ENCODE data around the gene SHPK. TPM values are rescaled to one million over a fixed set of nuclear protein-coding genes. Genes with fewer than 3 reads are reported as not detected.
"Not testable (repeated sequence)": the region's sequence is repeated elsewhere in the genome, so short reads cannot be mapped to it uniquely, and the experiment has no call there.

The SHPK gene
- total RNA-seq, 1 experiment from 2014 or later: 8.4 TPM

DNA sequence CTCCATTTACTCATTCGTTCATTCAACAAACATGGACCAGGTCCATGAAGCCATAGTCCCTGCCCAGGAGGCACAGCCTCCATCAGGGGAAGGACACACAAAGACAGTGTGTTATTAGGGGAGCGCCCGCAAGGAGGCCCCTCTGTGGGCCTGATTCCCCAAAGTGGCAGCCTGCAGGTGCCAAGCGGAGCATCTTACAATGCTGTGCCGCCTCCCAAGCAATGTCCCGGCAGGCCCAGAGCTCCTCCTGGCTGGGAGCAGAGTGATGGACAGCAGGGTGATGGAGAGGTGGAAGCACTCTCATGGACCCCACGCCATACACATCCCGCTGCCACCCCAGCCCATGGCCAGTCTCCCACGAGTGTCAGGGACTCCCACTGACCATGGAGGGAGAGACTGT, 52.6 kb downstream of the SHPK start:
- no peaks in the 10 kb centered on the region; the same call in 1 of the 2 replicates for H3K36me3 ChIP-seq (ENCODE audit: control insufficient read depth, insufficient read depth, low read length)
- no peaks in the 10 kb centered on the region for H3K4me1 ChIP-seq (ENCODE audit: control insufficient read depth, insufficient read depth, low read length)
- in situ Hi-C loops (cut with HindIII; ENCODE audit: low pct_unique_long_range_greater_than_20kb, low sequenced_read_pairs): no loop called here
- BruUV-seq (replicated peaks): no TSS peak
- no peak overlapping the region for H3K27ac ChIP-seq (ENCODE audit: low read length)
- TF ChIP-seq TCF7L2 (IDR thresholded peaks at IDR 0.05; ENCODE audit: low read depth, low read length) (no peak), SIN3A (IDR thresholded peaks at IDR 0.05; ENCODE audit: borderline replicate concordance, insufficient read depth, low read depth, low read length) (no peak)
- ChIA-PET POLR2A (no interaction called here), CTCF (no interaction called here)
- DNase-seq (ENCODE audit: low read depth, low spot score): no peak
- H3K27me3 ChIP-seq (ENCODE audit: control insufficient read depth, insufficient read depth, low read length): no peaks in the 10 kb centered on the region
- ATAC-seq: no peak
- H3K9me3 ChIP-seq (ENCODE audit: control insufficient read depth, insufficient read depth, low read depth, low read length): no peaks in the 10 kb centered on the region
- H3K4me3 ChIP-seq (ENCODE audit: low read depth in 2 of 2, low read length in 2 of 2): no peak overlapping the region
- intact Hi-C loops (cut with micrococcal nuclease; ENCODE audit: unreplicated experiment): no loop called here

DNA sequence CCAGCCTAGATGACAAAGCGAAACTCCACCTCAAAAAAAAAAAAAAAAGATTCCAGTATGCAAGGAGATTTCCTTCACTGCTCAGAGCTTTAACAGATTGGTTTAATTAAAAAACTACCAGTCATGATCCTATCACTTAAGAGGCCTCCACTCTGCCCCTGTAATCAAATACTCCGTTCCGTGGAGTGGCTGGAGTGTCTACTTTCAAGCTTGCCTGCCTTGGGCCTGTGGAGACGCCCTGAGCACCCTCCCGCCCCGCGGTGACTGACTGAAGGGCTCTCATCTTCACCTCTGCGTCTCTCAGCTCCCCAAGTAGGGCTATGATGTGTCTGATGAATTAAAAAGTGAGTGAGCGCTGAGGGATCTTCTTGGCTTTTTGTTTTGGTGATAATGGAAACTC, 53.1 kb downstream of the SHPK start:
- Histone ChIP-seq H3K9me3 (ENCODE audit: control insufficient read depth, insufficient read depth, low read depth, low read length) (no peaks in the 10 kb centered on the region), H3K36me3 (ENCODE audit: control insufficient read depth, insufficient read depth, low read length) (no peaks in the 10 kb centered on the region; the same call in 1 of the 2 replicates), H3K4me1 (ENCODE audit: control insufficient read depth, insufficient read depth, low read length) (no peaks in the 10 kb centered on the region), H3K27me3 (ENCODE audit: control insufficient read depth, insufficient read depth, low read length) (no peaks in the 10 kb centered on the region), H3K27ac (ENCODE audit: low read length) (no peak overlapping the region), H3K4me3 (ENCODE audit: low read depth in 2 of 2, low read length in 2 of 2) (no peak overlapping the region)
- BruUV-seq (replicated peaks): no TSS peak
- DNase-seq (ENCODE audit: low read depth, low spot score) (no peak), ATAC-seq (no peak)
- ChIA-PET CTCF (no interaction called here), POLR2A (no interaction called here)
- in situ Hi-C loops (cut with HindIII; ENCODE audit: low pct_unique_long_range_greater_than_20kb, low sequenced_read_pairs): no loop called here
- TF ChIP-seq, protein P1, sequence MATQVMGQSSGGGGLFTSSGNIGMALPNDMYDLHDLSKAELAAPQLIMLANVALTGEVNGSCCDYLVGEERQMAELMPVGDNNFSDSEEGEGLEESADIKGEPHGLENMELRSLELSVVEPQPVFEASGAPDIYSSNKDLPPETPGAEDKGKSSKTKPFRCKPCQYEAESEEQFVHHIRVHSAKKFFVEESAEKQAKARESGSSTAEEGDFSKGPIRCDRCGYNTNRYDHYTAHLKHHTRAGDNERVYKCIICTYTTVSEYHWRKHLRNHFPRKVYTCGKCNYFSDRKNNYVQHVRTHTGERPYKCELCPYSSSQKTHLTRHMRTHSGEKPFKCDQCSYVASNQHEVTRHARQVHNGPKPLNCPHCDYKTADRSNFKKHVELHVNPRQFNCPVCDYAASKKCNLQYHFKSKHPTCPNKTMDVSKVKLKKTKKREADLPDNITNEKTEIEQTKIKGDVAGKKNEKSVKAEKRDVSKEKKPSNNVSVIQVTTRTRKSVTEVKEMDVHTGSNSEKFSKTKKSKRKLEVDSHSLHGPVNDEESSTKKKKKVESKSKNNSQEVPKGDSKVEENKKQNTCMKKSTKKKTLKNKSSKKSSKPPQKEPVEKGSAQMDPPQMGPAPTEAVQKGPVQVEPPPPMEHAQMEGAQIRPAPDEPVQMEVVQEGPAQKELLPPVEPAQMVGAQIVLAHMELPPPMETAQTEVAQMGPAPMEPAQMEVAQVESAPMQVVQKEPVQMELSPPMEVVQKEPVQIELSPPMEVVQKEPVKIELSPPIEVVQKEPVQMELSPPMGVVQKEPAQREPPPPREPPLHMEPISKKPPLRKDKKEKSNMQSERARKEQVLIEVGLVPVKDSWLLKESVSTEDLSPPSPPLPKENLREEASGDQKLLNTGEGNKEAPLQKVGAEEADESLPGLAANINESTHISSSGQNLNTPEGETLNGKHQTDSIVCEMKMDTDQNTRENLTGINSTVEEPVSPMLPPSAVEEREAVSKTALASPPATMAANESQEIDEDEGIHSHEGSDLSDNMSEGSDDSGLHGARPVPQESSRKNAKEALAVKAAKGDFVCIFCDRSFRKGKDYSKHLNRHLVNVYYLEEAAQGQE (IDR thresholded peaks at IDR 0.05; ENCODE audit: insufficient read depth in 1 of 2, low read depth in 2 of 2, low read length in 1 of 2): no peak
- intact Hi-C loops (cut with micrococcal nuclease; ENCODE audit: unreplicated experiment): no loop called here

DNA sequence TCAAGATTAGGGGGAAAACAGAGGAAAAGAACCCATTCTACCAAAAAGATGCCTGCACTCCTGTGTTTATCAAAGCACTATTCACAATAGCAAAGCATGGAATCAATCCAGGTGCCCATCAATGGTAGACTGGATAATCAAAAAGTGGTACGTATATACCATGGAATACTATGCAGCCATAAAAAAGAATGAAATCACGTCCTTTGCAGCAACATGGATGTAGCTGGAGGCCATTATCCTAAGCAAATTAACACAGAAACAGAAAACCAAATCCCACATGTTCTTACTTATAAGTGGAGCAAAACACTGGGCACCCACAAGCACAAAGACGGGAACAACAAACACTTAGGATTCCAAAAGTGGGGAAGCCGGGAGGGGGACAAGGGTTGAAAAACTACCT, 57.4 kb downstream of the SHPK start:
- H3K27me3 ChIP-seq (ENCODE audit: control insufficient read depth, insufficient read depth, low read length); H3K27ac ChIP-seq (ENCODE audit: low read length); CTCF ChIA-PET; intact Hi-C loops (cut with micrococcal nuclease; ENCODE audit: unreplicated experiment); DNase-seq (ENCODE audit: low read depth, low spot score); H3K36me3 ChIP-seq (ENCODE audit: control insufficient read depth, insufficient read depth, low read length); ATAC-seq; in situ Hi-C loops (cut with HindIII; ENCODE audit: low pct_unique_long_range_greater_than_20kb, low sequenced_read_pairs); POLR2A ChIA-PET; H3K4me1 ChIP-seq (ENCODE audit: control insufficient read depth, insufficient read depth, low read length); H3K9me3 ChIP-seq (ENCODE audit: control insufficient read depth, insufficient read depth, low read depth, low read length); H3K4me3 ChIP-seq (ENCODE audit: low read depth in 2 of 2, low read length in 2 of 2): not testable (repeated sequence)
- BruUV-seq (replicated peaks): TSS peak; percentile 63

DNA sequence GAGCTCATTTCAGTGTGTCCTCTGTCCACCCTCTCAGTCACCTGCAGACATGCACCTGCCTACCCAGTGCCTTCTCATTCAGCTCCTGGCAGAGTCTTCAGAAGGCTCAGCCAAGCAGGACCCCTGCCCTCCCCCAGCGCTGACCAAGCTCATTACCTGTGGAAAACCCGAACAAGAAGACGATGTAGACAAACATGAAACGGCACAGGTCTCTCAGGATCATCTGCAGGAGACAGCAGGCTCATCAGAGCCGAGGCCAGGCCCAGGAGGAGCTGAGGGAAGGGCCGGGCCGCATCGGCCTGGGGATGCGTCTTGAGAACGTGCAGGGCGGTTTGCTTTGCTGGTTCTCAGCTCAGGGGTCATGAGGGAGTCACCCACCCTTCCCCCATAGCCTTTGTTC, 59.1 kb downstream of the SHPK start:
- Histone ChIP-seq H3K36me3 (ENCODE audit: control insufficient read depth, insufficient read depth, low read length) (no peaks in the 10 kb centered on the region), H3K27ac (ENCODE audit: low read length) (no peak overlapping the region), H3K9me3 (ENCODE audit: control insufficient read depth, insufficient read depth, low read depth, low read length) (no peaks in the 10 kb centered on the region), H3K4me1 (ENCODE audit: control insufficient read depth, insufficient read depth, low read length) (no peaks in the 10 kb centered on the region), H3K27me3 (ENCODE audit: control insufficient read depth, insufficient read depth, low read length) (no peaks in the 10 kb centered on the region), H3K4me3 (ENCODE audit: low read depth in 2 of 2, low read length in 2 of 2) (no peak overlapping the region)
- no TSS peak for BruUV-seq (replicated peaks)
- CTCF ChIA-PET: no interaction called here
- TF ChIP-seq SIN3A (IDR thresholded peaks at IDR 0.05; ENCODE audit: borderline replicate concordance, insufficient read depth, low read depth, low read length) (no peak), TCF7L2 (IDR thresholded peaks at IDR 0.05; ENCODE audit: low read depth, low read length) (no peak), POLR2AphosphoS5 (IDR thresholded peaks at IDR 0.05; ENCODE audit: low read depth, low read length) (no peak)
- TF ChIP-seq, protein P1 (IDR thresholded peaks at IDR 0.05; ENCODE audit: insufficient read depth in 1 of 2, low read depth in 2 of 2, low read length in 1 of 2): no peak
- TF ChIP-seq, protein P2, sequence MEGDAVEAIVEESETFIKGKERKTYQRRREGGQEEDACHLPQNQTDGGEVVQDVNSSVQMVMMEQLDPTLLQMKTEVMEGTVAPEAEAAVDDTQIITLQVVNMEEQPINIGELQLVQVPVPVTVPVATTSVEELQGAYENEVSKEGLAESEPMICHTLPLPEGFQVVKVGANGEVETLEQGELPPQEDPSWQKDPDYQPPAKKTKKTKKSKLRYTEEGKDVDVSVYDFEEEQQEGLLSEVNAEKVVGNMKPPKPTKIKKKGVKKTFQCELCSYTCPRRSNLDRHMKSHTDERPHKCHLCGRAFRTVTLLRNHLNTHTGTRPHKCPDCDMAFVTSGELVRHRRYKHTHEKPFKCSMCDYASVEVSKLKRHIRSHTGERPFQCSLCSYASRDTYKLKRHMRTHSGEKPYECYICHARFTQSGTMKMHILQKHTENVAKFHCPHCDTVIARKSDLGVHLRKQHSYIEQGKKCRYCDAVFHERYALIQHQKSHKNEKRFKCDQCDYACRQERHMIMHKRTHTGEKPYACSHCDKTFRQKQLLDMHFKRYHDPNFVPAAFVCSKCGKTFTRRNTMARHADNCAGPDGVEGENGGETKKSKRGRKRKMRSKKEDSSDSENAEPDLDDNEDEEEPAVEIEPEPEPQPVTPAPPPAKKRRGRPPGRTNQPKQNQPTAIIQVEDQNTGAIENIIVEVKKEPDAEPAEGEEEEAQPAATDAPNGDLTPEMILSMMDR (IDR thresholded peaks at IDR 0.05): no peak
- intact Hi-C loops (cut with micrococcal nuclease; ENCODE audit: unreplicated experiment) (no loop called here), in situ Hi-C loops (cut with HindIII; ENCODE audit: low pct_unique_long_range_greater_than_20kb, low sequenced_read_pairs) (no loop called here)
- DNase-seq (ENCODE audit: low read depth, low spot score) (no peak), ATAC-seq (no peak)
- POLR2A ChIA-PET: interaction anchor here (0.6 kb wide), 1 partner anchor 166 kb away, joined by 3 read pairs; the partner anchor contains the start of gene OR3A3

All from Panc1 (cell line).